Brain microvascular endothelial cell (primary cell): ENCODE measurements around the gene DLG2.

Experiments used
- DNase-seq: peaks from one replicate; pipeline ENCODE4 v3.0.0-alpha.2; 2020
- H3K27ac ChIP-seq: fragments of 250-450 bp; sonication (Bioruptor Pico); 2 replicates; pipeline ENCODE4 v1.5.1; 2020; ENCODE audit warnings: mild to moderate bottlenecking, moderate library complexity
- H3K27me3 ChIP-seq: fragments of 250-450 bp; sonication (Bioruptor Pico); replicated peaks from 2 replicates; pipeline ENCODE4 v1.5.1; 2020; ENCODE audit warnings: mild to moderate bottlenecking
- H3K36me3 ChIP-seq: fragments of 250-450 bp; sonication (Bioruptor Pico); replicated peaks from 2 replicates; pipeline ENCODE4 v1.5.1; 2020; ENCODE audit warnings: mild to moderate bottlenecking
- H3K4me3 ChIP-seq: 2 replicates; pipeline ENCODE4 v1.5.1; 2011; ENCODE audit warnings: low read depth, mild to moderate bottlenecking, control low read depth, low read length, moderate library complexity
- in situ Hi-C: cut with HindIII; loops from 2 replicates; pipeline ENCODE4 v1.10.0; 2017; ENCODE audit warnings: low sequenced_read_pairs, low pct_ligation_motif_present
- TF ChIP-seq, protein P1 (sequence below): IDR thresholded peaks from 2 replicates; pipeline ENCODE4 v1.5.1; 2011; ENCODE audit warnings: low read depth, mild to moderate bottlenecking, moderate library complexity, low read length, control low read depth, inconsistent platforms; ENCODE audit errors: missing control alignments

Gene DLG2

DNA sequence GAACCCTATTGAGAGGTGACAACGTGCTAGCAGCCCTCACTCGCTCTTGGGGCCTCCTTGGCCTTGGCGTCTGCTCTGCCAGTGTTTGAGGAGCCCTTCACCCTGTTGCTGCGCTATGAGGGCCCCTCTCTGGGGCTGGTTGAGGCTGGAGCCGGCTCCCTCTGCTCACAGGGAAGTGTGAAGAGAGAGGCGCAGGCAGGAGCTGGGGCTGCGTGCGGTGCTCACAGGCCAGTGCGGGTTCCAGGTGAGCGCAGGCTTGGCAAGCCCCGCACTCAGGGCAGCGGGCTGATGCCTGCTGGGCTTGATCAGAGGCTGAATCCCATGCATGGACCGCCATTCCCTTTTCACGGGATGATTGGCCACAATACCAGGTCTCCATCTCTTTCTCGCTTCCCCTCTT is 90.7 kb downstream of the DLG2 start:
- TF ChIP-seq, protein P1, sequence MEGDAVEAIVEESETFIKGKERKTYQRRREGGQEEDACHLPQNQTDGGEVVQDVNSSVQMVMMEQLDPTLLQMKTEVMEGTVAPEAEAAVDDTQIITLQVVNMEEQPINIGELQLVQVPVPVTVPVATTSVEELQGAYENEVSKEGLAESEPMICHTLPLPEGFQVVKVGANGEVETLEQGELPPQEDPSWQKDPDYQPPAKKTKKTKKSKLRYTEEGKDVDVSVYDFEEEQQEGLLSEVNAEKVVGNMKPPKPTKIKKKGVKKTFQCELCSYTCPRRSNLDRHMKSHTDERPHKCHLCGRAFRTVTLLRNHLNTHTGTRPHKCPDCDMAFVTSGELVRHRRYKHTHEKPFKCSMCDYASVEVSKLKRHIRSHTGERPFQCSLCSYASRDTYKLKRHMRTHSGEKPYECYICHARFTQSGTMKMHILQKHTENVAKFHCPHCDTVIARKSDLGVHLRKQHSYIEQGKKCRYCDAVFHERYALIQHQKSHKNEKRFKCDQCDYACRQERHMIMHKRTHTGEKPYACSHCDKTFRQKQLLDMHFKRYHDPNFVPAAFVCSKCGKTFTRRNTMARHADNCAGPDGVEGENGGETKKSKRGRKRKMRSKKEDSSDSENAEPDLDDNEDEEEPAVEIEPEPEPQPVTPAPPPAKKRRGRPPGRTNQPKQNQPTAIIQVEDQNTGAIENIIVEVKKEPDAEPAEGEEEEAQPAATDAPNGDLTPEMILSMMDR, result no peak
- Histone ChIP-seq H3K36me3 (no peaks in the 10 kb centered on the region), H3K4me3 (no peak overlapping the region), H3K27ac (no peak overlapping the region), H3K27me3 (no peaks in the 10 kb centered on the region)
- in situ Hi-C loops, result no loop called here
- no peak for DNase-seq

GRCh38 chr11:85534806-85535205 is 92.3 kb downstream of the DLG2 start:
- no peaks in the 10 kb centered on the region for H3K36me3 ChIP-seq
- TF ChIP-seq, protein P1, result no peak
- no peaks in the 10 kb centered on the region for H3K27me3 ChIP-seq
- in situ Hi-C loops, result no loop called here
- H3K27ac ChIP-seq, result no peak overlapping the region
- DNase-seq, result no peak
- H3K4me3 ChIP-seq, result no peak overlapping the region

DNA sequence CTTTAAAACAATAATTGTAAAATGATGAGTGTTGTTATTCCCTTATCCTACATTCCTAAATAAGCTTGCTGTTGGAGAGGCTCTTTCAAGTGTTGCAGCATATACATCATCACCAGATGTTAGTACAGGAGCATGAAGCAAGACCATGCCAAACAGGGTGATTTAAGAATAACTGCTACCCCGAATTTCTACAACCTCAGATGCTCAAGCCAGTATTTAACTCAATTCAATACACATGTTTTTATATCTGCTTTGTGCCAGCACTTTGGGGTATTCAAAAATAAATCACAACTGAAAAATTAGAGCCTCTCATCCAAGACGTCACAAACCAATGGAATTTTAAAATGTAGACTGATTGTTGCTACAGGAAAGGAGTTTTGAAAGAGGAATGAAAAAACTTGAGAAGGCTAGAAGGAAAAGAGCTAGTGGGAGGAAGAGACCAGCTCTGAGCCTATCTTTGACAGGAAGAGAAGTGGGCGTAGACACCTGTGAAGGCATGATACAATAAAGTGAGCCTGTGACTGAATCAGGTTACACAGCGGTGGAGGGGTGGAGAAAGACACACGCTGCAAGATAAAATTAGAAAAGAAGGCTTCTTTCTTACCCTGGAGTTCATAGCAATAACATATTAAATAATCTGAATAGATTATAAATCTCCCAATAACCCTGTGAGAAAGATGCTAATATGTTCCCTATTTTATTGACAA is 95.8 kb downstream of the DLG2 start:
- no peak for DNase-seq
- in situ Hi-C loops, result no loop called here
- H3K4me3 ChIP-seq, result no peak overlapping the region
- TF ChIP-seq, protein P1, result no peak
- no peaks in the 10 kb centered on the region for H3K36me3 ChIP-seq
- no peak overlapping the region for H3K27ac ChIP-seq
- H3K27me3 ChIP-seq, result no peaks in the 10 kb centered on the region

GRCh38 chr11:85530634-85531033 is 96.5 kb downstream of the DLG2 start:
- Histone ChIP-seq H3K4me3 (no peak overlapping the region), H3K36me3 (no peaks in the 10 kb centered on the region), H3K27me3 (no peaks in the 10 kb centered on the region), H3K27ac (no peak overlapping the region)
- TF ChIP-seq, protein P1, result no peak
- in situ Hi-C loops, result no loop called here
- no peak for DNase-seq

GRCh38 chr11:85526564-85526963 is 100.6 kb downstream of the DLG2 start:
- in situ Hi-C loops, result no loop called here
- Histone ChIP-seq H3K4me3 (no peak overlapping the region), H3K27ac (no peak overlapping the region), H3K36me3 (no peaks in the 10 kb centered on the region), H3K27me3 (no peaks in the 10 kb centered on the region)
- DNase-seq, result no peak
- TF ChIP-seq, protein P1, result no peak

DNA sequence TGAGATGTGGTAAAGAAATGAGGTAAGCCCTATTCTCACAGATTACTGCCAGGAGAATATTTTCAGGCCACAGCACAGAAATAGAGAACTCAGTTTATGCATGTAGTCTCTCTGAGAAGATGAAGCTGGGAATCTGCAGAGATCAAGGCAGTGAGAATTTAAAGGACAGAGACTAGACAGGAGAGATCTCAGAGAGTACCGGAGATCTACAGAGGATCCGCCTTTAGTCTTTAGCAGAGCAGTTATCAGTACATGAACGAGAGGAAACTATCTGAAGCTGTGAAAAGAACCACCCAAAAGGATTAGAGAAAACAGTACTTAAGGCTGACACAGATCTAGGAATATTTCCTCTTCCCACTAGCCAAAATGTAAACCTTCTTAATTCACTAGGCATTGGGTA is 101.5 kb downstream of the DLG2 start:
- no peak overlapping the region for H3K27ac ChIP-seq
- TF ChIP-seq, protein P1, result no peak
- in situ Hi-C loops, result no loop called here
- no peak for DNase-seq
- H3K27me3 ChIP-seq, result no peaks in the 10 kb centered on the region
- H3K36me3 ChIP-seq, result no peaks in the 10 kb centered on the region
- no peak overlapping the region for H3K4me3 ChIP-seq
